Fibroblast of lung (primary cell): ENCODE data around the gene ATP11A.

Experiments used
- CTCF ChIP-seq, 2 donors: IDR thresholded peaks in 1 of 2; conservative IDR thresholded peaks in 1 of 2; 1 replicate in 1 of 2; 2 replicates in 1 of 2; pipeline ENCODE4 v1.5.1; 2011 to 2012; ENCODE audit warnings: low read length in 2 of 2, control low read depth in 1 of 2, inconsistent platforms in 1 of 2, low read depth in 1 of 2, mild to moderate bottlenecking in 1 of 2
- EZH2 ChIP-seq: IDR thresholded peaks from 2 replicates; pipeline ENCODE4 v1.5.1; 2012; ENCODE audit warnings: low read length, control low read depth, mild to moderate bottlenecking; ENCODE audit errors: missing control alignments

GRCh38 chr13:112699322-112699918, 9.6 kb downstream of the ATP11A start:
- TF ChIP-seq CTCF (conservative IDR thresholded peaks at IDR 0.05 in 1 of 2, IDR thresholded peaks at IDR 0.05 in 1 of 2; ENCODE audit: low read depth in 1 of 2, low read length in 2 of 2): no peak
- no peak for TF ChIP-seq EZH2
